HG03520 (cell line): Measurements from ENCODE around the gene FZD8.
"Not testable (repeated sequence)": the region's sequence is repeated elsewhere in the genome, so short reads cannot be mapped to it uniquely, and the experiment has no call there.

Experiments used
- ATAC-seq: cut with Tn5 transposase; IDR thresholded peaks from one replicate; pipeline ENCODE4 v1.9.1; 2021; ENCODE audit warnings: mild to moderate bottlenecking, moderate library complexity; ENCODE audit not compliant: unreplicated experiment

The FZD8 gene, protein sequence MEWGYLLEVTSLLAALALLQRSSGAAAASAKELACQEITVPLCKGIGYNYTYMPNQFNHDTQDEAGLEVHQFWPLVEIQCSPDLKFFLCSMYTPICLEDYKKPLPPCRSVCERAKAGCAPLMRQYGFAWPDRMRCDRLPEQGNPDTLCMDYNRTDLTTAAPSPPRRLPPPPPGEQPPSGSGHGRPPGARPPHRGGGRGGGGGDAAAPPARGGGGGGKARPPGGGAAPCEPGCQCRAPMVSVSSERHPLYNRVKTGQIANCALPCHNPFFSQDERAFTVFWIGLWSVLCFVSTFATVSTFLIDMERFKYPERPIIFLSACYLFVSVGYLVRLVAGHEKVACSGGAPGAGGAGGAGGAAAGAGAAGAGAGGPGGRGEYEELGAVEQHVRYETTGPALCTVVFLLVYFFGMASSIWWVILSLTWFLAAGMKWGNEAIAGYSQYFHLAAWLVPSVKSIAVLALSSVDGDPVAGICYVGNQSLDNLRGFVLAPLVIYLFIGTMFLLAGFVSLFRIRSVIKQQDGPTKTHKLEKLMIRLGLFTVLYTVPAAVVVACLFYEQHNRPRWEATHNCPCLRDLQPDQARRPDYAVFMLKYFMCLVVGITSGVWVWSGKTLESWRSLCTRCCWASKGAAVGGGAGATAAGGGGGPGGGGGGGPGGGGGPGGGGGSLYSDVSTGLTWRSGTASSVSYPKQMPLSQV

DNA sequence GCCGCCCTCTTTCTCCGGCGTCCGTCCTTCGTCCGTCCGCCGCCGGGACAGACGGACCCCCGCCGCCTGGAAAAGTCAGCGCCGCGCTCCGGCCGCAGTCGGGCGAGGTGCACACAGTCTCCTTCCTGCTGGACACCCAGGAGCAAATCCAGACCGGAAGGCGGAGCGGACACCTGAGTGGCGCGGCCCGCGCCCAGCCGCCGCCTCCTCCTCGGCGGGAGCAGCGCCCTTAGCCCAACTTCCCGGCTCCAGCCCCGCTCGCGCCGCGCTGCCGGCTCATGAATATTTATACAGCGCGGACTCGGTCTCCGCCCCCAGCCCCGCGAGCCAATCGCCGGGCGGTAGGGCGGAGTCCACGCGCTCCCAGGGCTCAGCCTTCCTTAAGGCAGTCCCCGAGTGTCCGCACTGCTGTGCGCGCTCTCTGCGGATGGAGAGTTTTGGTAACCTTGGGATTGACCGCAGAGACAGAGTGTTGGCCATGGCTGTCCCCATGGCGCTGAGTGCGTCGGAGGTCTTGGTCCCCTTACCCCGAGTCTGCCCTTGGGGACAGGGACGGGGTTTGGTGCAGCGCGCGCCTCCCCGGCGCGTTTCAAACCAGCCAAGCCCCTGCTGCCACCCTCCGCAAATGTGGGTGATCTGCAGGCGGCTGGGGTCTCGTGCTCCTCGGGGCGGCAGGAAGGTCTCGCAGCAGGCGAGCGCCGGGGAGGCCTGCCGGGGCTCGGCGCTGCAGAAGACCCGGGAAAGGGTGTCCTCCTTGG lies at the start of gene FZD8:
TSS of gene FZD8 (minus strand) at position 262 of the 758 bp plus-strand sequence. CDS start 867 bp downstream, outside the sequence.
- peak; percentile 84 for ATAC-seq

DNA sequence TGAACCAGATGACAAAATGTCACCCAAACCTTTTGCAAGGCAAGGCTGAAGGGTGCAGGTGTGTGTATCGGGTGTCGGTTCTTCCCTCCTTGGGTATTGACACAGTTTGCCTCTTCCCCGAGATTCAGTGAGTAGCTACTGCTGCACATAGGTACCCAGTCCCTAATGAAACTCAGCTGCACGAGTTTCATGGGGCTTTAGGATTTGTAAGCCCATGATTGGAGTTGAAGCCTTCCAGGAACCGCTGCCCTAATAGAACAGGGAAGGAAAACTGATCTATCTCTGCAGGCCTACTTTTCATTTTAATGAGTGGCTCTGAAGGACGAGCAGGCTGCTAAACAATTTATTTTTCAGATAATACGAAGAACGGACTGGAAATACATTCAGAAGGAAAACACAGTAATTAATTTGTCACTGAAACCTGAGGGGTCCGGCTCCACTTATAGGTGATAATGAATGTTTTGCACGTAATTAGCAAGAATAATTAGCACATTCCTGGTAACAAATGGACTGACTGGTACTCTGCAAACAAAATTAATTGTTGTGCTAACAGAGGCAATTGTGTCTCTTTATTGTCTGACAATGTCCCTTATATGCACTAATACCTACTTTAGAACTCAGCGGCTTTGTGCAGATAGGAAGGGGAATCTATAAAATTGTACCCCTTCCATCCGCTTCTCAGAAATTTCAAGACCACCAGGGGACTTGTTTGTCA lies 49.6 kb upstream of the FZD8 start:
- ATAC-seq = no peak

DNA sequence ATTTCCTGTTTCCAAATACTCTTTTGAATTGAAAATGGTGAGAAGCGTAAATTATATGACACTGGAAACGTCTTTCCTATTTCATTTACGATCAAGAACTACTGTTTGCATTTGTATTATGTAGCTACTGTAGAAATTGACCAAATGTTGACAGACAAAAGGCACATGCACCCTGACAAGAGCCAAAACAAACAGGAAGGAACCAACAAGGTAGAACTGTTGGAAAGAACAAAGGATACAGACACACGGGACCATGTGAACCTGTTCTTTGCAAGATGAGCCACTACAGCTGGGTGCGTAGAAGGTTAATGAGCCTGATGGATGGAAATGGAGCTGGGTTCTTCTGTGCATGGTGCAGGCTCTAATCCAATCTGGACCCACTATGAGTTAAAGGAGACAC lies 48.4 kb upstream of the FZD8 start:
- no peak for ATAC-seq

DNA sequence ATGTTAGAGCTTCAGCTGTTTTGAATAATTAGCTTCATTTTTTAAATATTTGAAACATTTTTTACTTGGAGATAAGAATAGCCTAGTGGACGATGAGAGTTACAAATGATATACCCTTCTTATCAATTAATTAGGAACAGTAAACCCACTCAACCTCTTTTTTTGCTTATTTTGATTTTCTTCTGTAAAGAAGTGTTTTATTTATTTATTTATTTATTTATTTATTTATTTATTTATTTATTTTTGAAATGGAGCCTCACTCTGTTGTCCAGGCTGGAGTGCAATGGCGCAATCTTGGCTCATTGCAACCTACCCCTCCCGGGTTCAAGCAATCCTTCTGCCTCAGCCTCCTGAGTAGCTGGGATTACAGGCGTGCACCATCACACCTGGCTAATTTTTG lies 43.8 kb upstream of the FZD8 start:
- not testable (repeated sequence) for ATAC-seq

DNA sequence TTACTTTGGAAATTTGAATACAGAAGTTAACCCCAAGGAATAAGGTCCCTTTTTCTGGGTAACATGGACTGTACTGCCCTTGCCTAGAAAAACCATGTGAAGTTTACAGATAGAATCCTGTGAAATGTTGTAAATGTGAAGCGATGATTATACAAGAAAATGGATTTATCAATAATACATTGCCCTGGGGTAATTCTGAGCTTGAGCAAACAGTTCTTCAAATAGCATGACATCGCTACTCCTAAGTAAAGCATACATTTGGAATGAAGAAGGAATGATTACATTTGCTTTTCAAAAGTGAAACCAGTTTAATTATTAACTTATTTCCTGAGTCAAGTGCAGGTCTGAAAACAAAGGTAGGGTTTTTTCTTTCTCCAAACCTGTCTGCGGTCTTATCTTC lies 43.3 kb upstream of the FZD8 start:
- ATAC-seq = no peak

DNA sequence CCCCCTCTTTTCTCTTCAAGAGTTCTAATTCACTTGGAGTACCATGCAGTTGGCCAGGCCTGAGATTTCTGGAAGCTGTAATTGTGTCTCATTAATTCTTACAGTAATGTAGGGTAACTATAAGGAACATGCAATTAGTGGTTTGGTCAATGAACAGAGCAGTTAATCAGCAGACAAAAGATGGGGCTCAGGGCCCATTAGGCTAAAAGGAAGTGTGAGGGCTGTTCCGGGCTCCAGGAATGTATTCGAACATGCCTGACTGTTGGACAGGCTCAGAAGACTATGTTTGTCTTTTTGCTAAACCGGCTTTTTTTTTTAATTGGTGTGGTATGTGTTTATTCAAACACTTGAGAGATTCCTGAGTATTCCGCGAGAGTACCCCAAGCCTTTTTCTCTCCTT lies 42.5 kb upstream of the FZD8 start:
- no peak for ATAC-seq

DNA sequence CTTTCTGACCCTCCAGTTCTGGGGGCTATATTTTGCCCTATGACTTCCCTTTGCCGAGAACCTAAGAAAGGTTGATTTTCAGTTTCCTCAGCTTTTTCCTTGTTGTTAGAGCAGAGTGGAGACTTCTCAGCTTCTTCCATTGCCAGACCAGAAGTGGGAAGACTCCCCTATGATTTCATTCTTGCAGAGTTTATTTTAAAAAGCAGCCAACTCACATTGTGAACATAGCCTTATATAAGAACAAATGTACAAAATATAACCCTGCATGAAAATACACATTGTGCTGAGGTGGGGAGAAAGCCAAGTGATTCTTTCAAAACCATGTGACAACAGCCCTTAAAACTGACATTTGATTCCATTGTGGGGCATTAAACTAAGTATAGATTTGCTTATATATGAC lies 33.8 kb upstream of the FZD8 start:
- ATAC-seq = no peak

DNA sequence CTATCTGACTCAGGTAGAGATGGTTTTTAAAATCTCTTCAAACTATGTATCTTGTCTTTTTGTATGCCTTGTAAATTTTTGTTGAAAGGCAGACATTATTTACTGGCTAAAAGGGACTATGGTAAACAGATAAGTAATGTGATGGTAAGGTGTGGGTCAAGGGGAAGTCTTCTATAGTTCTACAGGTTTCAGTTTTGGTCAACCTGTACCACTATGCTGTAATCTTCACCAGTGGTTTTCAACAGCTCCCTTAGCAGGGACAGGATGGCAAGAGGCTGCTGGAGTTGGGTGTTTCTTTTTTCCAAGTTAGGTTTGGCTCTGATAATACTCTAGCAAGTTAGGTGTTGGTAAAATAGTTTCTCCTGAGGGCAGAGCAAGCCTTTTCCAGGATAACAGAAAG lies 32.7 kb upstream of the FZD8 start:
- ATAC-seq = no peak

DNA sequence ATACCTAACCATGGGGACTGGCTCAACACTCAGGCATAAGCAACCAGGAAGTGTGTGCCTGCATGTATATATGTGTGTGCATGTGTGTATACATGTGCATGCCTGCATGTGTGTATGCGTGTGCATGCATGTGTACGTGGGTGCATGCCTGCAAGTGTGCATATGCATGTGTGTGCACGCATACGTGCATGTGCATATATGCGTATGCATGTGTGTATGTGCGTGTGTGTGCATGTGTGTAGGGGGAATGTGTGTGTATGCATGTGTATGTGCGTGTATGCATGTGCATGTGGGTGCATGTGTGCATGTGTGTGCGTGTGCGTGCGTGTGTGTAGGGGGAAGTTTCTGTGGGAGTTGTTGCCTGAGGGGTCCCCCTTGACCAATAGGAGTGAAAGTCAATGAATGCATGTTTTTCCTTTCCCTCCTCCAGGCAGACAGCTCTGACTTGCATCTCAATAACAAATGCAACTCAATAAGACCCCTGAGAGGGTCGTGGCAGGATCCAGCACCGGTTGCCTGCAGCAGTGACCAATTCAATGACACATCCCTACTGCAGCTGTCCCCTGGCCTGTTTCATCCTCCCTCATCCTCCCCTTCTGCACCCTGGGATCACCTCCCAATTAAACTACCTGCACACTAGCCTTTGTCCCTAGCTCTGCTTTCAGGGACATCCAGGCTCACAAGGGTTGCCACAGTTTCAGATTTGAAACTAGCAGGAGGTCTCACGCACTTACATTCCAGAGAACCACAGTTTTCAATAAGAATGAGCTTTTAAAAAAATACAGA lies 27.0 kb upstream of the FZD8 start:
- ATAC-seq = no peak

DNA sequence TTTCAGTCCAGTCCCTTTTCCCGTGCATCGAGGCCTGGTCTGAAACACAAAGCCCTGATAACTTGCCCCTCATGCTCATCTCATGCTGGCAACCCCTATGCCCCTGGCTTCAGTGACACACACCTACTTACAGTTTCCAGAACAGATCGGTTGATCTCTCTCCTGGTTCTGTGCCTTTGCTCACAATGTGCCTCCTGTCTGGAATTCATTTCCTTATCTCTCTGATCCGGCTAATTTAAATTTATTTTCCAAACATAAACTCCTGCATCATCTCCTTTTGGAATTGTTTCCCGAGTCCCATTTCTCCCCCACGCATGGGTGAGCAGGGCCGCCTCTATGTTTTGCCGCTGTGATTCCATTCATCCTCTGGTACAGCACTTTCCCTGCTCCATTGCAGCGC lies 25.9 kb upstream of the FZD8 start:
- ATAC-seq = no peak

DNA sequence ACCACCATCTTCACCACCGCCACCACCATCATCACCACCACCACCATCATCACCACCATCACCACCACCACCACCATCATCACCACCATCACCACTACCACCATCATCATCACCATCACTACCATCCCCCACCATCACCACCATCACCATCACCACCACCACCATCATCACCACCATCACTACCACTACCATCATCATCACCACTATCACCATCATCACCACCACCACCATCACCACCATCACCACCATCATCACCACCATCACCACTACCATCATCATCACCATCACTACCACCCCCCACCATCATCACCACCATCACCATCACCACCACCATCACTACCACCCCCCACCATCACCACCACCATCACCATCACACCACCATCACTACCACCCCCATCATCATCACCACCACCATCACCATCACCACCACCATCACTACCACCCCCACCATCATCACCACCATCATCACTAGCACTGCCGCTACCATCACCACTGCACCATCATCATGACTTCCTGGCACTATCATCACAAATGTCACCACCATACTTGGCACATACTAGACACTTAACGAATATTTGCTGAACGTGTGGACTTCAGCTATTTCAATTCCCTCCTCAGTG lies 25.3 kb upstream of the FZD8 start:
- ATAC-seq = no peak

DNA sequence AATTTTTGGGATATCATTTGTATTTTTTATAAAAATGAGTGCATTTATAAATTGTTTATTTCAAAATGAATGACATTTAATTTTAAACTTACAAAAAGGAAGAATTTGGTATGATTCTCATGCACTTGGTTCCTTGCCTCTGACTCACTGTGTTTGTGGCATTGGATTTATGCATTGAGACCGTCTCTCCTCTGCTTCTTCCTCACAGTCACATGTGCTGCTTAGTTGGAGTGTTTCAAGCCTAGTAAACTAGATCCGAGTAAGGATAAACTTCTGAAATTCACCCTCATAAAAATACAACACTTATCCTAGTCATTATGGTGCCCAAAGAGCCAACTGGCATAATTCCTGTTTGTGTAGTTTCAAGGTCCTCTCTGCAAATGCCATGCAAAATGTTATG lies 19.1 kb upstream of the FZD8 start:
- ATAC-seq = no peak

DNA sequence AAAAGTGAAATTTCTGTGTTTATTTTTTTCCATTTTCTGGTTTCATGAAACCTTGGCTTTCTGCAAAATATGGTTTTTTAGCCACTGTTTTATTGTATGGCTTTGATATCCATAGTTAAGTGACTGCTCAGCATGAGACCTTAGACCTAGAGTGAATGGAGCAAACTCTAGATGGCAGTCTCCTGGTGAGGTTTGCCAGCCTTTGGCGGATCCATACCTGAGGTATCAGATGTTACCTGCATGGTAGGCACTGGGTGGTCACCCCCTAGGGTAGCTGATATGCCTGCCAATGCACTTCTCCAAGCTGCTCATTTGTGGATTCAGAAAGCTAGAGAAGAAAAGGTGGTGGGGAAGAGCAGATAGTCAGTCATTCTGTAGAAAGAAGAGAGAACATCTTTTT lies 17.4 kb upstream of the FZD8 start:
- ATAC-seq = no peak

DNA sequence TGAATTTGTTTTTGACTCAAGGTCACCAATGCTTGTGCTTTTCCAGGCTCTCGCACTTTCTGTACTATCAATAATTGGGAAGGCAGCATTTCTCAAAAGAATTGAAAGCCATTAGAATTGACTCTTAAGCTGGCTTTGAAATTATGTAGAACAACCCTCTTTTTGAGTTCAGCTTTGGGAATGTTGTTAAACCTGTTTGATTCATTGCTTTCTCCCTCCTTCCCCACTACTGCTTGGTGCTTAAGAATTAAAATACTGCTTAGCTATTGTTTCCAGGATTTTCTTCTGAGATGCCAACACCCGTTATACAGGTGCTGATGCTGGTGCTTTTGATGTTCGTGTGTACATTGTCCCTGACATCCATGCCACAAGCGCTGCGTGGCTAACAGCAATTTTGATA lies 15.5 kb upstream of the FZD8 start:
- ATAC-seq = no peak

DNA sequence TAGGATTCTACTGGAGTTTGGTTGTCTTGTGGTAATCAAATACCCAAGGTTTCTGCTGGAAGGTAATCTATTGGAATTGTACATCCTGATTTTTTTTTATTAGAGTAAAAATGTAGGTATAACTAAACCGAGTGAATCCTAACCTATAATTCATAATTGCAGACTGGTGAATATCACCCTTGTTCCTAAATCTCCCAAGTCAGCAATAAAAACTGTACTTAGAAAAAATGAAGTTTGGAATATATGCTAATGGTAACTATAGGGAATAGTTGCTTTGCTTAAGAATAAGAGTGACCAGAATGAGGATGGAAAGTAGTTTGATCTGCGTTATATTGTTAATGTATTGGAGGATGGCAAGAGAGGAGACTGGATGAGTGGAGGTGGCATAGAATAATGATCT lies 10.7 kb upstream of the FZD8 start:
- ATAC-seq = no peak

DNA sequence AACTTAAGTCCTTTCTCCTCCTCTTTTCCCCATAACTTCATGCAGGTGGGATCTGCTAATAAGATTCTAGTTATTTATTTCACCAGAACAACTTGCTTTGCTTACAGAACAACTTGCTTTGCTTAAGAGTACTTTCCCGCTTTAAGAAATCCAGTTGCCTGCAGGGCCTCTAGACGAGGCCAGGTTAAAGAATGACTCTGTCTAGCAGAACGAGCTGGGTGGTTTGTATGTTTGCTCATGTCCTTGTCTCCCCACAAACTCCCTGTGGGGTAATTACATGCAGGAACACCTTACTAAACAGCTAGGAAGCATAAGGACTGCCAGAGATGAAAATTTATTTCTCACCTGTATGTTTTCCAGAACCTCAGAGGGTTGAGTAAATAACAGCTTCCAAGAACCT lies 8.8 kb upstream of the FZD8 start:
- ATAC-seq = no peak

DNA sequence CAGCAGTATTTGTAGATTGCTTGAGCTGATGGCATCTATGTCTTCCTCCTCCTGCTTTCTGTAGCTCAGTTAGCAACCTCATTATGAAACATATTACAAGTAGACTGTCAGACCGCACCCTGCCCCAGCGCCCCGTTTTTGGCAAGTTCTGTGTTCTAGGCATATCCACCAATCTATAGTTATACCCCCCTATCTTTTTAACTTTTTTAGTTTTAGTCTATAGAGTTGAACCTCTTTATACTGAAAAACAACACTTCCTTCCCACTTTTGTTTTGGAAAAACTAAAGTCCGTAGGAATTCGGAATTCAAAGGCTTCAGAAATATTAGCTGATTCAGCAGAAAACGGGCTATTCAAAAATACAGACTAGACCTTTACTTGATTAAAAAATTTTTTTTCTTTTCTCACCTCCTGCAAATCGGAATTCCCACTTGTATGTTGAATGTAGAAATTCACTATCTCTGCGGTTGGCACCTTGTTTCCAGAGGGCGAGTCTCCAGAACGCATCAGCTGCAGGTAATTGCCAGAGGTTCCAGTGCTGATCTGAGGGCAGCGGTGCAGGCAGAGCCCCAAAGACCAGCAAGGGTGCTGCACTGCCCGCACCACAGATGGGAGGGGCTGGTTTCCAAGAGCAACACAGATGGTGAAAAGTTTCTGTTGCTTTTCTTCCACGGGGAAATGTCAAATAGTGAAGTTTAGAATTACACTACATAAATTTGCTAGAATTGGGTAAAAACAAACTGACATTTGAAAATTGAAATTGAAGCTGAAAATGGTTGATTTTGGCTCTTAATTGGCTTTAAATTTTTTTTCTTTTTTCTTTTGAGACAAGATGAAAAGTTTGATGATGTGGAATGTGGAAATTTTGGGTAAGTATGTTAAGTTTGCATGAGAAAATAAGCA lies 2.2 kb upstream of the FZD8 start:
- no peak for ATAC-seq

DNA sequence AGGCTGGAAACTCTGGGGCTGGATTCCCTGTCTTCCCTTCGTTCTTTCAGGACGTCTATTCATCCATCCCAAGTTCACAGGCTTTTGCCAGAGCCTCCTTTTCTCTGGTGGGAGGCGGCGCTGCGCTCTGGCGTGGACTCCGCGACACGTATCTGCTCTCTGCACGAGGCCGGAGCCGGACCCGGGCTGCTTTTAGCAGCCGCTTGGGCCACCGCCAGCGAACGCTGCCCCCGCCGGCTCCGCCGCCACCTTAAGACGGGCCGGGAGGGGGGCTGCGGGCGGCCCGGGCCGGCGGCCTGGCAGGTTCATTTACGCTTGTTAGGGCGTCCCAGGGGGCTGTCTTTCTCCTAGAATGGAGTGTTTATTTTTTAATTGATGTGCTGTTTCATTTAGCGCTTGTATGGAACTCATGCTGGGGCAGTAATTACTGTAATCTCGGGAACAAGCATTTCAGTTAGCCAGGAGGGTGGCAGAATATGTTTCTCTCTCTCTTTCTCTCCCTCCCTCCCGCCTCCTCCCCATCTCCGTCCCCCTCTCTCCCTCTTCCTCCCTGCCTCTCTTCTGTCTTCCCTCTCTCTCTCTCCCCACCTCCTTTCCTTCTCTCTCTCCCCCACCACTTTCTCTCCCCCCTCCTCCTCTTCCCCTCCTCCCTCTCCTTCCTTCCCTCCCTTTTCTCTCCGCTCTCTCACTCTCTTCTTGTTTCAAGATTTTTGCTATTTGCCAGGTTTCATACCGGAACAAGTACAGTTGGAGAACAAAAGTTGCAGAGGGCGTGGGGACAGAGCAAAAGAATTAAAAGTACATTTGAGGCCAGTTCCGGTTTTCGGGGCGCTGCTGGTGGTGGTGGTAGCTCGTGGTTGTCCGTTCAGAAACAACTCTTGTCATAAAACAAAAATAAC lies 1.3 kb upstream of the FZD8 start:
- ATAC-seq = no peak
